Muscle of leg (tissue), 11 donors: ENCODE measurements around the gene ADCY5. TPM values are rescaled to one million over a fixed set of nuclear protein-coding genes. Genes with fewer than 3 reads are reported as not detected.

ENCODE experiments used
- DNase-seq: peaks from one replicate; pipeline ENCODE4 v3.0.0; 2013
- H3K27ac ChIP-seq: one replicate; pipeline ENCODE4 v1.5.1; 2013; ENCODE audit warnings: mild to moderate bottlenecking, low read length, control low read depth
- H3K27me3 ChIP-seq: one replicate; pipeline ENCODE4 v1.6.1; 2013; ENCODE audit warnings: low read length; ENCODE audit not compliant: control insufficient read depth, insufficient read depth
- H3K36me3 ChIP-seq: one replicate; pipeline ENCODE4 v1.6.1; 2013; ENCODE audit warnings: low read length; ENCODE audit not compliant: control insufficient read depth, insufficient read depth
- H3K4me1 ChIP-seq: one replicate; pipeline ENCODE4 v1.6.1; 2013; ENCODE audit warnings: low read length; ENCODE audit not compliant: control insufficient read depth, insufficient read depth
- H3K4me3 ChIP-seq: one replicate; pipeline ENCODE4 v1.5.1; 2013; ENCODE audit warnings: low read length, control low read depth
- H3K9me3 ChIP-seq: replicated peaks from 2 replicates; pipeline ENCODE4 v1.6.1; 2013; ENCODE audit warnings: low read depth, low read length; ENCODE audit not compliant: control insufficient read depth
- WGBS: methylation state at CpG from one replicate; pipeline ENCODE4 v1.1.5; 2013; ENCODE audit warnings: missing lambda C conversion rate; ENCODE audit not compliant: insufficient coverage; 5-methylcytosine and 5-hydroxymethylcytosine counted together
- polyA plus RNA-seq, 8 donors: library from polyadenylated mRNA; unstranded; fragments of 120-200 nt; gene quantifications; one replicate each; pipeline versions ENCODE4 v1.2.1 to v1.2.3, GENCODE V29; 2013; ENCODE audit warnings: inconsistent platforms in 1 of 8, low replicate concordance in 1 of 8; ENCODE audit not compliant: insufficient read length in 8 of 8, insufficient read depth in 1 of 8
- total RNA-seq: library from RNA; stranded (reverse); fragments of 120-200 nt; gene quantifications from one replicate; pipeline ENCODE4 v1.2.4, GENCODE V29; 2013

The ADCY5 gene
- total and polyA plus RNA-seq, 9 donors = 1.8 to 6.1 (median 4.4) TPM

GRCh38 chr3:123267821-123268220 is 181.1 kb downstream of the ADCY5 start:
- Histone ChIP-seq H3K4me1 (no peaks in the 10 kb centered on the region), H3K4me3 (no peak overlapping the region), H3K9me3 (no peaks in the 10 kb centered on the region), H3K27ac (no peak overlapping the region), H3K36me3 (peaks cover 18% of the 10 kb centered on the region), H3K27me3 (no peaks in the 10 kb centered on the region)
- no peak for DNase-seq
- WGBS = no CpG with 5 or more reads among the region's 2 CpGs

GRCh38 chr3:123263941-123264340 is 184.9 kb downstream of the ADCY5 start:
- H3K27ac ChIP-seq = no peak overlapping the region
- no peak for DNase-seq
- H3K9me3 ChIP-seq = no peaks in the 10 kb centered on the region
- no peaks in the 10 kb centered on the region for H3K27me3 ChIP-seq
- WGBS = no CpG with 5 or more reads among the region's 2 CpGs
- H3K36me3 ChIP-seq = peaks cover 11% of the 10 kb centered on the region
- no peaks in the 10 kb centered on the region for H3K4me1 ChIP-seq
- no peak overlapping the region for H3K4me3 ChIP-seq

GRCh38 chr3:123262868-123263267 is 186.0 kb downstream of the ADCY5 start:
- H3K9me3 ChIP-seq = no peaks in the 10 kb centered on the region
- H3K27ac ChIP-seq = no peak overlapping the region
- no peaks in the 10 kb centered on the region for H3K27me3 ChIP-seq
- H3K36me3 ChIP-seq = peaks cover 11% of the 10 kb centered on the region
- no peak for DNase-seq
- no peak overlapping the region for H3K4me3 ChIP-seq
- H3K4me1 ChIP-seq = no peaks in the 10 kb centered on the region
- WGBS = 100% methylated on average over 1 of the region's 5 CpGs

GRCh38 chr3:123262226-123262625 is 186.7 kb downstream of the ADCY5 start:
- Histone ChIP-seq H3K27ac (no peak overlapping the region), H3K4me1 (no peaks in the 10 kb centered on the region), H3K36me3 (peaks cover 11% of the 10 kb centered on the region), H3K27me3 (no peaks in the 10 kb centered on the region), H3K4me3 (no peak overlapping the region), H3K9me3 (no peaks in the 10 kb centered on the region)
- no peak for DNase-seq
- WGBS = no CpG with 5 or more reads among the region's 2 CpGs

GRCh38 chr3:123261666-123262065 is 187.2 kb downstream of the ADCY5 start:
- no peaks in the 10 kb centered on the region for H3K4me1 ChIP-seq
- no peaks in the 10 kb centered on the region for H3K9me3 ChIP-seq
- H3K36me3 ChIP-seq = peaks cover 11% of the 10 kb centered on the region
- H3K27ac ChIP-seq = no peak overlapping the region
- H3K27me3 ChIP-seq = no peaks in the 10 kb centered on the region
- no peak overlapping the region for H3K4me3 ChIP-seq
- WGBS = no CpG with 5 or more reads among the region's 3 CpGs
- DNase-seq = no peak

GRCh38 chr3:123258811-123259420 is 190.0 kb downstream of the ADCY5 start:
- Histone ChIP-seq H3K36me3 (peaks cover 7% of the 10 kb centered on the region), H3K4me1 (no peaks in the 10 kb centered on the region), H3K27ac (no peak overlapping the region), H3K27me3 (no peaks in the 10 kb centered on the region), H3K9me3 (no peaks in the 10 kb centered on the region), H3K4me3 (no peak overlapping the region)
- WGBS = no CpG with 5 or more reads among the region's 3 CpGs
- DNase-seq = peak; percentile 78

GRCh38 chr3:123258359-123258758 is 190.5 kb downstream of the ADCY5 start:
- DNase-seq = no peak
- Histone ChIP-seq H3K4me1 (no peaks in the 10 kb centered on the region), H3K4me3 (no peak overlapping the region), H3K27me3 (no peaks in the 10 kb centered on the region), H3K9me3 (no peaks in the 10 kb centered on the region), H3K36me3 (peaks cover 5% of the 10 kb centered on the region), H3K27ac (no peak overlapping the region)

GRCh38 chr3:123256256-123256655 is 192.6 kb downstream of the ADCY5 start:
- DNase-seq = no peak
- H3K4me1 ChIP-seq = no peaks in the 10 kb centered on the region
- no peaks in the 10 kb centered on the region for H3K9me3 ChIP-seq
- H3K27ac ChIP-seq = no peak overlapping the region
- WGBS = 94% methylated on average over 2 of the region's 2 CpGs
- H3K27me3 ChIP-seq = no peaks in the 10 kb centered on the region
- H3K4me3 ChIP-seq = no peak overlapping the region
- peaks cover 2% of the 10 kb centered on the region for H3K36me3 ChIP-seq

GRCh38 chr3:123246866-123247265 is 202.0 kb downstream of the ADCY5 start:
- Histone ChIP-seq H3K27me3 (no peaks in the 10 kb centered on the region), H3K4me3 (no peak overlapping the region), H3K4me1 (peaks cover 5% of the 10 kb centered on the region), H3K9me3 (no peaks in the 10 kb centered on the region), H3K27ac (no peak overlapping the region), H3K36me3 (peaks cover 10% of the 10 kb centered on the region)
- DNase-seq = peak; percentile 66
- WGBS = 14% methylated on average over 2 of the region's 3 CpGs

- H3K4me3 ChIP-seq = no peak overlapping the region
- H3K9me3 ChIP-seq = peaks cover 6% of the 10 kb centered on the region
- WGBS = 100% methylated on average over 1 of the region's 4 CpGs
- no peak overlapping the region for H3K27ac ChIP-seq
- no peaks in the 10 kb centered on the region for H3K27me3 ChIP-seq
- H3K36me3 ChIP-seq = peaks cover 8% of the 10 kb centered on the region
- no peak for DNase-seq
- H3K4me1 ChIP-seq = peaks cover 5% of the 10 kb centered on the region
Measured at GRCh38 chr3:123244128-123244527, 204.8 kb downstream of the ADCY5 start.

- no peak overlapping the region for H3K27ac ChIP-seq
- H3K4me1 ChIP-seq = no peaks in the 10 kb centered on the region
- no peak for DNase-seq
- peaks cover 5% of the 10 kb centered on the region for H3K36me3 ChIP-seq
- no CpG with 5 or more reads among the region's 1 CpG for WGBS
- no peaks in the 10 kb centered on the region for H3K27me3 ChIP-seq
- no peak overlapping the region for H3K4me3 ChIP-seq
- H3K9me3 ChIP-seq = peaks cover 9% of the 10 kb centered on the region
Measured at GRCh38 chr3:123239756-123240155, 209.1 kb downstream of the ADCY5 start.
